Liver (tissue), 9 donors: Measurements from ENCODE around the gene RCAN2. TPM values are rescaled to one million over a fixed set of nuclear protein-coding genes. Genes with fewer than 3 reads are reported as not detected.

Source experiments
- DNase-seq: peaks from one replicate; pipeline ENCODE4 v3.0.0-alpha.2; 2017; ENCODE audit warnings: low spot score
- H3K27ac ChIP-seq, 2 donors: one replicate each; pipeline ENCODE4 v1.7.0; 2013; ENCODE audit warnings: inconsistent platforms in 2 of 2, low read length in 2 of 2, control low read depth in 1 of 2, low read depth in 1 of 2, mild to moderate bottlenecking in 1 of 2
- H3K27me3 ChIP-seq, 4 donors: one replicate each; pipeline versions ENCODE4 v1.6.1 to v1.7.0; 2013; ENCODE audit warnings: low read length in 3 of 4, inconsistent platforms in 1 of 4, mild to moderate bottlenecking in 1 of 4, moderate library complexity in 1 of 4; ENCODE audit not compliant: control insufficient read depth in 4 of 4, insufficient read depth in 4 of 4
- H3K36me3 ChIP-seq, 4 donors: one replicate each; pipeline versions ENCODE4 v1.6.1 to v1.7.0; 2013; ENCODE audit warnings: low read length in 3 of 4, mild to moderate bottlenecking in 3 of 4, low read depth in 1 of 4, moderate library complexity in 1 of 4; ENCODE audit not compliant: control insufficient read depth in 4 of 4, insufficient read depth in 3 of 4
- H3K4me1 ChIP-seq, 4 donors: one replicate each; pipeline versions ENCODE4 v1.6.1 to v1.7.0; 2013; ENCODE audit warnings: low read length in 3 of 4, mild to moderate bottlenecking in 3 of 4, moderate library complexity in 1 of 4; ENCODE audit not compliant: control insufficient read depth in 4 of 4, insufficient read depth in 4 of 4
- H3K4me3 ChIP-seq, 3 donors: one replicate each; pipeline versions ENCODE4 v1.6.1 to v1.7.0; 2013; ENCODE audit warnings: low read length in 3 of 3, control low read depth in 1 of 3, low read depth in 1 of 3, mild to moderate bottlenecking in 1 of 3
- H3K9ac ChIP-seq, 2 donors: one replicate each; pipeline ENCODE4 v1.7.0; 2013; ENCODE audit warnings: low read length in 2 of 2, mild to moderate bottlenecking in 2 of 2, moderate library complexity in 2 of 2, control low read depth in 1 of 2, low read depth in 1 of 2
- H3K9me3 ChIP-seq, 4 donors: one replicate each; pipeline versions ENCODE4 v1.6.1 to v1.7.0; 2013; ENCODE audit warnings: low read length in 3 of 4; ENCODE audit not compliant: control insufficient read depth in 4 of 4
- ATF3 ChIP-seq: IDR thresholded peaks from 2 replicates; pipeline ENCODE4 v1.6.1; 2016; ENCODE audit warnings: antibody characterized with exemption
- CTCF ChIP-seq: fragments of 150-350 bp; IDR thresholded peaks from 2 replicates; pipeline ENCODE4 v1.5.1; 2017; ENCODE audit warnings: improper control_type of control experiment, low read depth, low read length; ENCODE audit not compliant: missing input control
- EGR1 ChIP-seq, 2 donors: IDR thresholded peaks; 2 replicates each; pipeline ENCODE4 v1.6.1; 2016 to 2018; ENCODE audit warnings: antibody characterized with exemption in 2 of 2, low read depth in 2 of 2
- FOXA1 ChIP-seq: IDR thresholded peaks from 2 replicates; pipeline ENCODE4 v1.6.1; 2016; ENCODE audit warnings: antibody characterized with exemption
- FOXA2 ChIP-seq: IDR thresholded peaks from 2 replicates; pipeline ENCODE4 v1.6.1; 2016; ENCODE audit warnings: antibody characterized with exemption
- GABPA ChIP-seq, 2 donors: IDR thresholded peaks in 1 of 2; conservative IDR thresholded peaks in 1 of 2; 2 replicates each; pipeline ENCODE4 v1.6.1; 2016; ENCODE audit warnings: antibody characterized with exemption in 2 of 2, mild to moderate bottlenecking in 1 of 2, moderate library complexity in 1 of 2
- HNF4A ChIP-seq, 2 donors: conservative IDR thresholded peaks; 2 replicates each; pipeline ENCODE4 v1.6.1; 2016; ENCODE audit warnings: antibody characterized with exemption in 2 of 2, mild to moderate bottlenecking in 2 of 2
- HNF4G ChIP-seq: IDR thresholded peaks from 2 replicates; pipeline ENCODE4 v1.6.1; 2016; ENCODE audit warnings: antibody characterized with exemption
- JUND ChIP-seq, 2 donors: IDR thresholded peaks; 2 replicates each; pipeline ENCODE4 v1.6.1; 2016; ENCODE audit warnings: antibody characterized with exemption in 2 of 2
- NR2F2 ChIP-seq: IDR thresholded peaks from 2 replicates; pipeline ENCODE4 v1.6.1; 2016; ENCODE audit warnings: antibody characterized with exemption
- RAD21 ChIP-seq, 2 donors: IDR thresholded peaks; 2 replicates each; pipeline ENCODE4 v1.6.1; 2016; ENCODE audit warnings: antibody characterized with exemption in 2 of 2, mild to moderate bottlenecking in 2 of 2
- RXRA ChIP-seq, 2 donors: IDR thresholded peaks; 2 replicates each; pipeline ENCODE4 v1.6.1; 2017 to 2018; ENCODE audit warnings: antibody characterized with exemption in 2 of 2, mild to moderate bottlenecking in 1 of 2
- SP1 ChIP-seq: IDR thresholded peaks from 2 replicates; pipeline ENCODE4 v1.6.1; 2018; ENCODE audit warnings: antibody characterized with exemption, mild to moderate bottlenecking
- TAF1 ChIP-seq: conservative IDR thresholded peaks from 2 replicates; pipeline ENCODE4 v1.6.1; 2016; ENCODE audit warnings: antibody characterized with exemption, mild to moderate bottlenecking
- YY1 ChIP-seq: IDR thresholded peaks from 2 replicates; pipeline ENCODE4 v1.6.1; 2016; ENCODE audit warnings: antibody characterized with exemption, mild to moderate bottlenecking
- WGBS: extraction: QIAGEN DNeasy Blood & Tissue Kit; methylation state at CpG from one replicate; pipeline ENCODE4 v1.1.7; 2013; 5-methylcytosine and 5-hydroxymethylcytosine counted together
- polyA plus RNA-seq, 2 donors: library from polyadenylated mRNA; stranded (reverse) in 1 of 2; unstranded in 1 of 2; fragments of 200-250 nt in 1 of 2; fragments of >200 nt in 1 of 2; fragmentation: Nextera tagmentation in 1 of 2; extraction: Ambion mirVana in 1 of 2; gene quantifications; one replicate each; pipeline versions ENCODE4 v1.2.1 to v1.2.3, GENCODE V29; 2013 to 2015
- total RNA-seq, 2 donors: library from RNA; depleted of rRNA; stranded (reverse); fragments of >200 nt; gene quantifications; one replicate each; pipeline ENCODE4 v1.2.3, GENCODE V29; 2014
- TF ChIP-seq, protein P1 (sequence below): IDR thresholded peaks from 2 replicates; pipeline ENCODE4 v1.6.1; 2016; ENCODE audit warnings: antibody characterized with exemption
- TF ChIP-seq, protein P2 (sequence below): IDR thresholded peaks from 2 replicates; pipeline ENCODE4 v1.6.1; 2016; ENCODE audit warnings: antibody characterized with exemption
- TF ChIP-seq, protein P3 (sequence below): IDR thresholded peaks from 2 replicates; pipeline ENCODE4 v1.6.1; 2016; ENCODE audit warnings: antibody characterized with exemption, mild to moderate bottlenecking
- donor health status: healthy.
- donor health status: healthy.
- donor health status: healthy.
- donor health status: healthy.
- donor health status: healthy.

The RCAN2 gene
- total and polyA plus RNA-seq, 4 donors, result 0.19 to 8.2 (median 2.4) TPM

- TF ChIP-seq GABPA (IDR thresholded peaks at IDR 0.05 in 1 of 2, conservative IDR thresholded peaks at IDR 0.05 in 1 of 2) (no peak), RXRA (IDR thresholded peaks at IDR 0.05) (no peak), HNF4A (conservative IDR thresholded peaks at IDR 0.05) (no peak), EGR1 (IDR thresholded peaks at IDR 0.05; ENCODE audit: low read depth in 2 of 2) (no peak)
- TF ChIP-seq, protein P1, sequence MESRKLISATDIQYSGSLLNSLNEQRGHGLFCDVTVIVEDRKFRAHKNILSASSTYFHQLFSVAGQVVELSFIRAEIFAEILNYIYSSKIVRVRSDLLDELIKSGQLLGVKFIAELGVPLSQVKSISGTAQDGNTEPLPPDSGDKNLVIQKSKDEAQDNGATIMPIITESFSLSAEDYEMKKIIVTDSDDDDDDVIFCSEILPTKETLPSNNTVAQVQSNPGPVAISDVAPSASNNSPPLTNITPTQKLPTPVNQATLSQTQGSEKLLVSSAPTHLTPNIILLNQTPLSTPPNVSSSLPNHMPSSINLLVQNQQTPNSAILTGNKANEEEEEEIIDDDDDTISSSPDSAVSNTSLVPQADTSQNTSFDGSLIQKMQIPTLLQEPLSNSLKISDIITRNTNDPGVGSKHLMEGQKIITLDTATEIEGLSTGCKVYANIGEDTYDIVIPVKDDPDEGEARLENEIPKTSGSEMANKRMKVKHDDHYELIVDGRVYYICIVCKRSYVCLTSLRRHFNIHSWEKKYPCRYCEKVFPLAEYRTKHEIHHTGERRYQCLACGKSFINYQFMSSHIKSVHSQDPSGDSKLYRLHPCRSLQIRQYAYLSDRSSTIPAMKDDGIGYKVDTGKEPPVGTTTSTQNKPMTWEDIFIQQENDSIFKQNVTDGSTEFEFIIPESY, result no peak
Observed at GRCh38 chr6:46366190-46366900, 124.9 kb downstream of the RCAN2 start (continued).

- no peak overlapping the region for H3K9ac ChIP-seq
- H3K4me3 ChIP-seq, result peak overlapping the region; percentile 12 to 49 (median 19)
- peak in 1 of 2 donors; percentile 15 for TF ChIP-seq RXRA (IDR thresholded peaks at IDR 0.05)
- no peak for TF ChIP-seq JUND (IDR thresholded peaks at IDR 0.05)
- TF ChIP-seq HNF4A (conservative IDR thresholded peaks at IDR 0.05), result peak in 1 of 2 donors; percentile 7
- no peak overlapping the region for H3K27ac ChIP-seq
- DNase-seq, result no peak
- 38% methylated on average over 2 of the region's 2 CpGs for WGBS
- H3K36me3 ChIP-seq, result no peaks in the 10 kb centered on the region
- H3K9me3 ChIP-seq, result no peaks in the 10 kb centered on the region
- peaks cover 0 to 12% (median 6%) of the 10 kb centered on the region in 4 donors for H3K4me1 ChIP-seq
- H3K27me3 ChIP-seq, result no peaks in the 10 kb centered on the region
Observed at GRCh38 chr6:46357591-46357990, 133.7 kb downstream of the RCAN2 start.

DNA sequence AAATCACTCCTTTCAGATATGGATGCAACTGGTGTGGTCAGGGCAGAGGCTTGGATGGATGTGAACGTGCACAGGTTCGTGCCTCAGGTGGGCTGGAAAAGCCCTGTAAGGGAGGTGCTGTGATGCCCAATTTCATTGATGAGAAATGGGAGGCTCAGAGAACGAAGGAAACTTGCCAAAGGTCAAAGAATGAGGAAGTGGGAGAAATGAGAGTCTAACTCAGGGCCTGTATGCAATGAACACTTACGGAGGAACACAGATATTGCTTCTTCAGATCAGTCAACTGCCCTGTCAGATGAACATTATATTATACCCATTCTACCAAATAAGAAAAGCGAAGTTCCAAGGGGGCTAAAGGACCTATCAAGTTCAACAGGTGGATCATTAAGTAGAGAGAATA, 134.7 kb downstream of the RCAN2 start:
- Histone ChIP-seq H3K9ac (no peak overlapping the region), H3K27ac (no peak overlapping the region), H3K9me3 (no peaks in the 10 kb centered on the region), H3K36me3 (no peaks in the 10 kb centered on the region), H3K27me3 (no peaks in the 10 kb centered on the region), H3K4me3 (no peak overlapping the region), H3K4me1 (peaks cover 0 to 12% (median 6%) of the 10 kb centered on the region in 4 donors)
- 90% methylated on average over 5 of the region's 5 CpGs for WGBS
- no peak for TF ChIP-seq HNF4G
- TF ChIP-seq YY1, result no peak
- TF ChIP-seq, protein P1, result no peak
- TF ChIP-seq FOXA1, result no peak
- no peak for TF ChIP-seq GABPA (IDR thresholded peaks at IDR 0.05 in 1 of 2, conservative IDR thresholded peaks at IDR 0.05 in 1 of 2)
- TF ChIP-seq TAF1, result no peak
- TF ChIP-seq SP1, result no peak
- TF ChIP-seq RXRA (IDR thresholded peaks at IDR 0.05), result no peak
- TF ChIP-seq, protein P2, sequence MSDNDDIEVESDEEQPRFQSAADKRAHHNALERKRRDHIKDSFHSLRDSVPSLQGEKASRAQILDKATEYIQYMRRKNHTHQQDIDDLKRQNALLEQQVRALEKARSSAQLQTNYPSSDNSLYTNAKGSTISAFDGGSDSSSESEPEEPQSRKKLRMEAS, result no peak
- TF ChIP-seq HNF4A (conservative IDR thresholded peaks at IDR 0.05), result no peak
- no peak for TF ChIP-seq EGR1 (IDR thresholded peaks at IDR 0.05; ENCODE audit: low read depth in 2 of 2)
- no peak for TF ChIP-seq JUND (IDR thresholded peaks at IDR 0.05)
- TF ChIP-seq, protein P3, sequence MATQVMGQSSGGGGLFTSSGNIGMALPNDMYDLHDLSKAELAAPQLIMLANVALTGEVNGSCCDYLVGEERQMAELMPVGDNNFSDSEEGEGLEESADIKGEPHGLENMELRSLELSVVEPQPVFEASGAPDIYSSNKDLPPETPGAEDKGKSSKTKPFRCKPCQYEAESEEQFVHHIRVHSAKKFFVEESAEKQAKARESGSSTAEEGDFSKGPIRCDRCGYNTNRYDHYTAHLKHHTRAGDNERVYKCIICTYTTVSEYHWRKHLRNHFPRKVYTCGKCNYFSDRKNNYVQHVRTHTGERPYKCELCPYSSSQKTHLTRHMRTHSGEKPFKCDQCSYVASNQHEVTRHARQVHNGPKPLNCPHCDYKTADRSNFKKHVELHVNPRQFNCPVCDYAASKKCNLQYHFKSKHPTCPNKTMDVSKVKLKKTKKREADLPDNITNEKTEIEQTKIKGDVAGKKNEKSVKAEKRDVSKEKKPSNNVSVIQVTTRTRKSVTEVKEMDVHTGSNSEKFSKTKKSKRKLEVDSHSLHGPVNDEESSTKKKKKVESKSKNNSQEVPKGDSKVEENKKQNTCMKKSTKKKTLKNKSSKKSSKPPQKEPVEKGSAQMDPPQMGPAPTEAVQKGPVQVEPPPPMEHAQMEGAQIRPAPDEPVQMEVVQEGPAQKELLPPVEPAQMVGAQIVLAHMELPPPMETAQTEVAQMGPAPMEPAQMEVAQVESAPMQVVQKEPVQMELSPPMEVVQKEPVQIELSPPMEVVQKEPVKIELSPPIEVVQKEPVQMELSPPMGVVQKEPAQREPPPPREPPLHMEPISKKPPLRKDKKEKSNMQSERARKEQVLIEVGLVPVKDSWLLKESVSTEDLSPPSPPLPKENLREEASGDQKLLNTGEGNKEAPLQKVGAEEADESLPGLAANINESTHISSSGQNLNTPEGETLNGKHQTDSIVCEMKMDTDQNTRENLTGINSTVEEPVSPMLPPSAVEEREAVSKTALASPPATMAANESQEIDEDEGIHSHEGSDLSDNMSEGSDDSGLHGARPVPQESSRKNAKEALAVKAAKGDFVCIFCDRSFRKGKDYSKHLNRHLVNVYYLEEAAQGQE, result no peak
- TF ChIP-seq RAD21 (IDR thresholded peaks at IDR 0.05), result no peak
- TF ChIP-seq ATF3, result no peak
- no peak for TF ChIP-seq NR2F2
- no peak for TF ChIP-seq FOXA2
- no peak for TF ChIP-seq CTCF
- no peak for DNase-seq
